Fibroblast of upper back skin (primary cell): ENCODE results near the gene ZNF222.

Source experiments
- DNase-seq: peaks from one replicate; pipeline ENCODE4 v3.0.0-alpha.2; 2013

Gene ZNF222

GRCh38 chr19:44055870-44056269, 30.7 kb downstream of the ZNF222 start:
- no peak for DNase-seq

- DNase-seq, result no peak
These were observed 34.0 kb downstream of the ZNF222 start for GRCh38 chr19:44059229-44059628.

GRCh38 chr19:44061038-44061437, 35.9 kb downstream of the ZNF222 start:
- DNase-seq, result no peak

GRCh38 chr19:44066305-44066704, 41.1 kb downstream of the ZNF222 start:
- DNase-seq, result no peak

- DNase-seq, result no peak
These were observed 44.2 kb downstream of the ZNF222 start for GRCh38 chr19:44069415-44069814.

GRCh38 chr19:44071824-44072542, 46.8 kb downstream of the ZNF222 start, which contains the start of gene ZNF284:
Gene ZNF284 (plus strand): TSS chr19:44072159. CDS start chr19:44076390, 4,231 bp downstream.
- DNase-seq, result peak; percentile 94

GRCh38 chr19:44072543-44073401, 47.6 kb downstream of the ZNF222 start:
- no peak for DNase-seq

GRCh38 chr19:44076325-44076724, 51.1 kb downstream of the ZNF222 start:
- DNase-seq, result no peak
